Naive B cell (primary cell): ENCODE data around the gene NECTIN4. TPM values are rescaled to one million over a fixed set of nuclear protein-coding genes. Genes with fewer than 3 reads are reported as not detected.
A peak's percentile ranks its signal among the peaks of the same experiment; 100 is the strongest.

Source experiments
- ATAC-seq, 2 donors: fragments of 150-1000 bp; cut with Tn5 transposase; 2 replicates each; pipeline ENCODE4 v1.10.0; 2021; ENCODE audit warnings: low read depth in 2 of 2, mild to moderate bottlenecking in 2 of 2, moderate library complexity in 2 of 2
- DNase-seq: peaks from one replicate; pipeline ENCODE4 v3.0.0; 2022
- H3K27ac Mint-ChIP-seq, 6 donors: one replicate each; pipeline ENCODE4 v1.8.0; 2020 to 2022; ENCODE audit warnings: mild to moderate bottlenecking in 6 of 6, mixed read lengths in 6 of 6, moderate library complexity in 5 of 6, inconsistent platforms in 2 of 6
- H3K27me3 Mint-ChIP-seq, 3 donors: one replicate each; pipeline ENCODE4 v1.8.0; 2021 to 2022; ENCODE audit warnings: mixed read lengths in 3 of 3, mild to moderate bottlenecking in 1 of 3
- H3K36me3 Mint-ChIP-seq, 2 donors: one replicate each; pipeline ENCODE4 v1.8.0; 2020 to 2022; ENCODE audit warnings: mixed read lengths in 2 of 2, inconsistent platforms in 1 of 2, mild to moderate bottlenecking in 1 of 2
- H3K4me1 Mint-ChIP-seq, 3 donors: one replicate each; pipeline ENCODE4 v1.8.0; 2020 to 2022; ENCODE audit warnings: mixed read lengths in 3 of 3, inconsistent platforms in 1 of 3, mild to moderate bottlenecking in 1 of 3, moderate library complexity in 1 of 3
- H3K4me3 Mint-ChIP-seq, 8 donors: one replicate each; pipeline ENCODE4 v1.8.0; 2020 to 2022; ENCODE audit warnings: mild to moderate bottlenecking in 8 of 8, mixed read lengths in 8 of 8, moderate library complexity in 8 of 8, inconsistent platforms in 2 of 8
- H3K9me3 Mint-ChIP-seq, 7 donors: one replicate each; pipeline ENCODE4 v1.8.0; 2020 to 2022; ENCODE audit warnings: mixed read lengths in 7 of 7, mild to moderate bottlenecking in 5 of 7, inconsistent platforms in 2 of 7, moderate library complexity in 1 of 7
- polyA plus RNA-seq, 6 donors: library from polyadenylated mRNA; unstranded; fragments of 300-500 nt; fragmentation: Illumina TruSeq; gene quantifications; one replicate each; pipeline ENCODE4 v1.2.3, GENCODE V29; 2021; ENCODE audit warnings: low read depth in 6 of 6

Gene NECTIN4
- polyA plus RNA-seq = not detected

DNA sequence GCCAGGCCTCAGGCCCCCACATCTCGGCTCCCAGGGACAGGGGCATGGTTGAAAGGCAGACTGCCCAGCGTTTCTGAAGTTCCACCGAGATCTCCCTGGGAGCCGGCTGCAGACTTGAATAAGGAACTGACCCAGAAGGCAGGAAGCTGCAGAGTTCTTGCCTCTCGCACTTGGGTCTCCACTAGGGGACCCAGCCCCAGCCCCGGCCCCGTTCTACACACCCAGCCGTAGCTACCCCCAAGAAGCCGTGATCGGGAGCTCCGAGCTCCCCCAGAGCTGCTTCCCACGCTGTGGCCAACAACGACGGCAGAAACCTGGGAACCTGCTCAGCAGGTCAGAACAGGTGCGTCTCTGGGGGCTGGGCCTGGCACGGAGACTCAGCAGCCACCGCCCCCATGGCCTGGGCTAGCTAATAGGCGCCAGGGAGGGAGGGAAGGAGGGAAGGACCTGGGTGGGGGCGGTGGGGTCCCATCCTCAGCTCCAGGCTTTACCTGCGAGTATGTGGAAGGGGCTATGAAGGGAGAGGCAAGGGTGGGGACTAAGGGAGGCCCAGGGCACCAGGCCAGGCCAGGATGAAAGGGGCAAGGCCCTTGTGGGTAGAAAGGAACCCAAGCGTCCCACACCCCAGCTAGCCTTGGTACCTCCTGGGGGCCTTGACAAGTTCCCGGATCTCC, at the start of gene NECTIN4:
Gene NECTIN4 (minus strand): TSS at position 308 of the 674 bp plus-strand sequence. CDS start 262 bp downstream, at position 46.
- DNase-seq (no peak), ATAC-seq (no peak)
- Mint-ChIP-seq H3K4me3 (no peak within 1 kb of the TSS), H3K4me1 (no peaks in the 10 kb centered on the region), H3K36me3 (no peaks in the 10 kb centered on the region), H3K27ac (peak within 1 kb of the TSS in 1 of 6 donors; percentile 39), H3K9me3 (no peaks in the 10 kb centered on the region), H3K27me3 (peaks cover 0 to 14% (median 9%) of the 10 kb centered on the region in 3 donors)

DNA sequence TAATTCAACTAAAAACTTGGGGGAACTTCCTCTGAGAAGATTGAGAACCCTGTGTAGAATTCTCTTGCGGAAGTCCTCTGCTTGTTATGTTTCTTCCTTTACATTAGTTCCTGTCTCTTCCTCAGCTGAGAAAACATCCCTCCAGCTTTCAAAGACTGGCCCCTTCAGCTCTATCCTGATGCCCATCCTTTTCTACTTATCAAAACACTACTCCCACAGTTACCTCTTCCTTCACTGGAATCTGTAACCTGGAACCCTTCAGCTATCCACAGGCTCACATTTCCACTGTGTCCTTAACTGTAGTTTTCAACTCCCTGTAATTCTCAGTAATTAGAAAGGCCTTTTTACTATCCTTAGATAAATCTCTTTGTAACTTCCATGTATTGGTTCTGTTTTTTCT, 49.1 kb upstream of the NECTIN4 start:
- H3K4me3 Mint-ChIP-seq = peak overlapping the region in 1 of 8 donors; percentile 70
- no peak for DNase-seq
- peak overlapping the region in 3 of 6 donors; percentile 42 to 67 (median 48) for H3K27ac Mint-ChIP-seq

DNA sequence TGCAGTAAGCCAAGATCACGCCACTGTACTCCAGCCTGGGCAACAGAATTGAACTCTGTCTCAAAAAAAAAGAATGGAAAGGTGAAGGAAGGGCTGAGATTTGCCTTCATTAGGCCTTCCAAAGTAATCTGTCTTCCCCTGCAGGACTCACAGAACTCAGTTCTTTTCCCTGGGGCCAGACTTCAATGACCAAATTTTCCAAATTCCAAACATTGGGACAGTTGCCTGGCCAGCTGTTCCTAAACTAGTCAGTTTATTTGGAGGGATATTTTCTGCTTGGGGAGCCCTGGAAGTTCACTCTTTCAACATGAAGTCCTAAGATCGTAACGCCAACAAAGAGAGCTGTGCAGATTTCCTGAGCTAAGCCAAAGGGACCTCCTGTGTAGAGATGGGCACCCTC, 48.5 kb upstream of the NECTIN4 start:
- H3K4me3 Mint-ChIP-seq = peak overlapping the region in 1 of 8 donors; percentile 70
- peaks cover 11 to 25% (median 12%) of the 10 kb centered on the region in 3 donors for H3K4me1 Mint-ChIP-seq
- DNase-seq (no peak), ATAC-seq (no peak)
- no peaks in the 10 kb centered on the region for H3K36me3 Mint-ChIP-seq
- no peaks in the 10 kb centered on the region for H3K9me3 Mint-ChIP-seq
- H3K27me3 Mint-ChIP-seq = no peaks in the 10 kb centered on the region
- H3K27ac Mint-ChIP-seq = peak overlapping the region in 2 of 6 donors; percentile 48 to 67

More for the DNA sequence above, 49.1 kb upstream of the NECTIN4 start:
- Mint-ChIP-seq H3K27me3 (no peaks in the 10 kb centered on the region), H3K9me3 (no peaks in the 10 kb centered on the region), H3K36me3 (no peaks in the 10 kb centered on the region), H3K4me1 (peaks cover 11 to 25% (median 12%) of the 10 kb centered on the region in 3 donors)
- ATAC-seq = no peak

DNA sequence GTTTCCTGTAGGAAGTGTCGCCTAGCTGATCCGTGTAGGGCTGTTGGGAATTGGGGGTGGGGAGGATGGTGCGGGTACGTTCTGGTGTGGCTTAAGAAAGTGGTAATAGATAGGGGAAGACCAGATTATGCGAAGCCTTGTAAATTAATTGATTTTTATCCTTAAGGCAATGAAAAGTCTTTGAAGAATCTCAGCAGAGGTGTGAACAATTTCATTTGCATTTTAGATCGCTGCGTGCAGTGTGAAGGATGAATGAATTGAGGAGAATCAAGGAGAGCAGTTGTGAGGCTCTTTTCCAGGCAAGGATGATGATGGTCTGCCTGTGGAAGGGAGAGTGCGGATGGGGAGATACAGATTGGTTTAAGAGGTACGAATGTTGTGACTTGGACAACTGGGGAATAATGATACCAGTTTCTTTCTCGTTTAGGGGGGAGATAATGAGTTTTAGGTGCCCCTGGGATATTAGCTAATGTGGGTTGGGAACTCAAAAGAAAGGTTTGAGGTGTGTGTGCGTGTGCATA, 43.9 kb upstream of the NECTIN4 start:
- no peaks in the 10 kb centered on the region for H3K27me3 Mint-ChIP-seq
- H3K36me3 Mint-ChIP-seq = no peaks in the 10 kb centered on the region
- no peak overlapping the region for H3K27ac Mint-ChIP-seq
- no peak overlapping the region for H3K4me3 Mint-ChIP-seq
- ATAC-seq (no peak), DNase-seq (no peak)
- H3K9me3 Mint-ChIP-seq = no peaks in the 10 kb centered on the region
- peaks cover 29 to 51% (median 42%) of the 10 kb centered on the region in 3 donors for H3K4me1 Mint-ChIP-seq

DNA sequence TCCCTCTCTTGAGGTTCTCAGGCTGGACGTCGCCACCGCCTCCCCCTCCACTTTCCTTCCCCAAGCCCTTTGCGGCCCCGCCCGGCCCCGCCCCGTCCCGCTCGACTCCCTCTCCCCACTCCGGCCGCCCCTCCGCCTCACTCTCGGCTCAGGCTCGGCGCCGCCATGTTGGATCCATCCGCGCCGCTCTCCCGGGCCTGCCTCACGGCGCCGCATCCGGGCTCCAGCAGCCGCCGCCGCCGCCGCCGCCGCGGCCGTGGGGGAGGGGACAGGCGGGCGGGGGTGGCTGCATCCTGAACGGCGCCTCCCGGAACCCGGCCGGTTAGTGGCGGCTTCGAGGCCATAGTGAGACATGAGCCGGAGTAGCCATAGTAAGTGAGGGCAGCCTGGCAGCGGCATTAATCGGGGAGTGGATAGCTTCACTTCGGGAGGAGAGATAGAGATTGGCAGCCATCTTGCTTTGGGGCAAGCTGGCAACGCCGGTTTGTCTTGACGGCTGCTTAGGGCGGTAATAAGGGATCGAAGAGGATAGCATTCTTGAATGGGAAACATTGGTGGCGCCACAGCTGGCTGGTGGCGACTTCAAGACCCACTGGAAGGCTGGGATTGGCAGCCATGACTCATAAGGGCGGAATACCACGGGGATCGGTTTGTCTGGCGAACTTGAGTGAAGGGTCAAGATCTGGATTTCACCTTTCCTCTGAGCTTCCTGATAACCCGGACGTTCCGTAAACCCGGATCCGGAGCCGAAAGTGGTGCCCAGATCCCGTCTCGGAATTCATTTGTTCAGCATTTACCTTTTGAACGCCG, 43.3 kb upstream of the NECTIN4 start, which contains the start of gene DEDD:
Gene DEDD (minus strand): TSS at position 258 of the 810 bp plus-strand sequence. CDS start 8,205 bp downstream, outside the sequence.
- Mint-ChIP-seq H3K36me3 (no peaks in the 10 kb centered on the region), H3K27me3 (no peaks in the 10 kb centered on the region), H3K4me3 (no peak within 1 kb of the TSS), H3K4me1 (peaks cover 29 to 57% (median 48%) of the 10 kb centered on the region in 3 donors), H3K27ac (peak within 1 kb of the TSS in 3 of 6 donors; percentile 79 to 97 (median 97)), H3K9me3 (no peaks in the 10 kb centered on the region)
- peak; percentile 93 to 95 for ATAC-seq
- peak; percentile 91 for DNase-seq

DNA sequence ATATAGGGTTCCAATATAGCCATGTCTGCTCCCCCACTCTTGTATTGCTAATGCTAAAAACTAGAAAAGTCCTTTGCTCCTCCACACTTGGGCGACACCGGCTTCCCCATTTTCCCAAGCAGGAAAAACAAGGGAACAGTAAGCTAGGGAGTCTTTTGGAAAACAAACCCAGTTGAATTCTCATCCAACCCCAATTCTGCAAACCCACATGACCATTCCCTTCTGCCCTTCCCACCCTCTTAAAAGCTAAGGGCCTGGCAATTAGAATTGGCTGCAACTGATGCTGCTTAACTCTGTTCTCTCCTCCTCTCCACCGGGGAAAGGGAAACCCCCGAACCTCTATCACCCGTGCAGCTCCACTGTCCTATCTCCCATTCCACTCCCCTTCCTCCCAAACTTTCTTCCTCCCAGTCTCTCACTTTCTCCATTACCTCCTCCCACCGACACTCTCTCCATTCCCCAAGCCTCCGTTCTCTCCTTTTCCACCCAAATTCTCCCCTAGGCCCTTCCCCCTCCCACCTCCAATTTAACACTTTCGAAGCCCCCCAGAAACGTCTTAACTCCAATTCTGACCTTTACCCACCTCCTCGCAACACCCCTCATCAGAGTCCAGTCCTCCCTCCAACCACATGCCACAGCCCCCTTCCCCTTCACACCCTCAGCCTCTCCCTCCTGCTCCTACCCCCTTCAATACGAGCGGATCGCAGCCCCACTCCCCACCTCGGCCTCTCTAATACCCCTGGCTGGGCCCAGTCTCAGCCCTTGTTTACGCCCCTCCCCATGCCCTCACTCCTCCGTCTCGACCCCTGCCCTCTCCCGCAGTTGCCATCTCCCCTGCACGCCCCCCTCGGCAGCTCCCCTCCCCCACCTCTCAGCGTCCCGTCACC, 42.4 kb upstream of the NECTIN4 start:
- no peak for DNase-seq
- peaks cover 2 to 3% of the 10 kb centered on the region in 2 donors for H3K36me3 Mint-ChIP-seq
- no peaks in the 10 kb centered on the region for H3K27me3 Mint-ChIP-seq
- H3K4me1 Mint-ChIP-seq = peaks cover 34 to 62% (median 54%) of the 10 kb centered on the region in 3 donors
- H3K4me3 Mint-ChIP-seq = no peak overlapping the region
- ATAC-seq = no peak
- H3K9me3 Mint-ChIP-seq = no peaks in the 10 kb centered on the region
- peak overlapping the region in 3 of 6 donors; percentile 79 to 97 (median 97) for H3K27ac Mint-ChIP-seq

DNA sequence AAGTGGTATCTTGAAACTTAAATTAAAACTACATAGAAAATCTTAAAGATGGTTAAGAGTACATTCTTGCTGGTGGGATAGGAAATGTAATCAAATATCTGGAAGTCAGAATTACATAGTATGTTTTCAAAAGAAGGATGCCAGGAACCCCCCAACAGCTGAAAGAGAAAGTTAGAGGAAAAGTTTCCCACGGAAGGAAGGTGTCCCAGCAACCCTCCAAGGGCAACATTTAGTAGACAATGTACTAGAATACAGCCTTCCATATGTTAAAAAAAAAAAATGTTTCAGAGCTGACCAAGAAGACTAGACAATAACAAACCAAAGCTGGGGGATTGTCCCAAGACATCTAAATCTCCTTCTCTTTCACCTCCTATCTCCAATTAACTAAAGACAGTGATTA, 40.9 kb upstream of the NECTIN4 start:
- DNase-seq (no peak), ATAC-seq (no peak)
- Mint-ChIP-seq H3K27ac (peak overlapping the region in 3 of 6 donors; percentile 1 to 67 (median 47)), H3K9me3 (no peaks in the 10 kb centered on the region), H3K36me3 (peaks cover 6 to 15% of the 10 kb centered on the region in 2 donors), H3K27me3 (no peaks in the 10 kb centered on the region), H3K4me1 (peaks cover 34 to 64% (median 63%) of the 10 kb centered on the region in 3 donors), H3K4me3 (no peak overlapping the region)

DNA sequence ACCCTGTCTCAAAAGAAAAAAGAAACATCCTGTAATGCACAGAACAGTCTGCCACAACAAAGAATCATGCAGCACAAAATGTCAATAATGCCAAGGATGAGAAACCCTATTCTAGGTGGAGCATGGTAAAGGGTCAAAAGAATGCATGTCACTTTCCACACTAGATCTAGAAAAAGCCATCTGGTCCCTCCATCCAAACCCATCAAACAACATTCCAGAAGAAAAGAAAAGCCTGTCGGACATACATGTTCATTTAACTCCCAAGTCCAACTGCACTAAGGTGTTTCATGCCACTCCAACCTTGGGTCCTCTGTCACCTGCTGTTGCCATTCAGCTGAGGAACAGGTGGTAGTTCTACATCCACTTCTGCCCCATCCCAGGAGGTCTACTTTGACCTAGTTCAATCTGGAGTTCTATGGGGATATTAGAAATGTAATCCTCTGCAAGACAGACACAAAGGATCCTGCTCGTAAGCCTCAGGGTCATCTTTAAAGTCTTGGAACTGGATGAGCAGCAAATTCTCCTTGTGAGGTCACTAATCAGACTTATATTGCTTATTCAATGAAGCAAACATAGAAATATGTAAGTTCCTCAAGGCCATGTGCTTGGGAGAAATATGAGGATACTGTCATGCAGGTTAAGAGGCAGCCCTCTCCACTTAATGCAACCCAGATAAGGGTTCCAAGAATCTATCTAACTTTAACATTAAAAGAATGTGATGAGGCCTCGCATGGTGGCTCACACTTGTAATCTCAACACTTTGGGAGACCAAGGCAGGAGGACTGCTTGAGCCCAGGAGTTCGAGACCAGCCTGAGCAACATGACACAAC, 39.4 kb upstream of the NECTIN4 start:
- H3K27me3 Mint-ChIP-seq = no peaks in the 10 kb centered on the region
- no peaks in the 10 kb centered on the region for H3K9me3 Mint-ChIP-seq
- no peak for ATAC-seq
- peaks cover 6 to 23% of the 10 kb centered on the region in 2 donors for H3K36me3 Mint-ChIP-seq
- H3K27ac Mint-ChIP-seq = peak overlapping the region in 1 of 6 donors; percentile 6
- DNase-seq = no peak
- H3K4me1 Mint-ChIP-seq = peaks cover 32 to 59% (median 51%) of the 10 kb centered on the region in 3 donors
- peak overlapping the region in 1 of 8 donors; percentile 48 for H3K4me3 Mint-ChIP-seq

DNA sequence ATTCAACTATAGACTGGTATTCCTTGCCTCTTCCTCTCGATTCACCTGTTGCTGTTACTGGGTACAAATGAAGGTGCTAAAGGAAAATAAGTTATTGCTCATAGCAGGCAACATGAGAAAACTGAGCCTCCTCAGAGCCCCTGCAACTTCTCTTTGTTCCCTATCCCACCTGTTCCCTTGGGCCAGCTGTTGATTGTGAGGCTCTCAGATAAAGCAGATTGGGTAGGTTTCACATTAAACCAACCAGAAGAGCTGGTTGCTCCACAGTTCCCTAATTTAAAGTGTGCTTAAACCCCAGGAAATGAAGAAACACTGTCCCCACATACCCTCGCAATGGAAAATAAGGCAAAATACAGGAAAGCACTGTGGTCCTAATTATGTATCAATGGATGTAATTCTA, 38.3 kb upstream of the NECTIN4 start:
- DNase-seq = no peak
- peak overlapping the region in 1 of 6 donors; percentile 15 for H3K27ac Mint-ChIP-seq
- H3K9me3 Mint-ChIP-seq = no peaks in the 10 kb centered on the region
- no peak for ATAC-seq
- H3K27me3 Mint-ChIP-seq = no peaks in the 10 kb centered on the region
- H3K4me1 Mint-ChIP-seq = peaks cover 37 to 68% (median 51%) of the 10 kb centered on the region in 3 donors
- peaks cover 6 to 31% of the 10 kb centered on the region in 2 donors for H3K36me3 Mint-ChIP-seq
- peak overlapping the region in 1 of 8 donors; percentile 48 for H3K4me3 Mint-ChIP-seq

DNA sequence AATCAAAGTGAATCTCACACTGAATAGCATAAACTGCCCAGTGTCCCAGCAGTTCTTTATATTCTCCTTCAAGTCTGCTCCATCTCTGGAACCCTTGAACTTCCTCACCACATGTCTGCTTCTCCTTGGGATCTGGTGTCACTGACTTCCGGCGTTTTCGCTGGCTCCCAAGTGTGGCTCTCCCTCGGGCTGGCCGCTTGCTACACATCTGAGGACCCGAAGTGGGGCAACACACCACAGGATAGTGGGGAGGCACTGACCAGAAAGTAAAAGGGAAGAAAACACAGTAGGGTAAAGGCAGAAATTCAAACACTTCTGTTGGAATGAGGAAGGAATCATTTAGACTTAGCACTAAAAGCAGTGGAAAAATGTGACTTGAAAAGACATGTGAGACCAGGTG, 33.6 kb upstream of the NECTIN4 start:
- Mint-ChIP-seq H3K36me3 (peaks cover 6 to 38% of the 10 kb centered on the region in 2 donors), H3K27me3 (no peaks in the 10 kb centered on the region), H3K4me1 (peaks cover 47 to 75% (median 59%) of the 10 kb centered on the region in 3 donors), H3K9me3 (no peaks in the 10 kb centered on the region), H3K4me3 (peak overlapping the region in 1 of 8 donors; percentile 24), H3K27ac (peak overlapping the region in 2 of 6 donors; percentile 38 to 56)
- DNase-seq (no peak), ATAC-seq (no peak)

DNA sequence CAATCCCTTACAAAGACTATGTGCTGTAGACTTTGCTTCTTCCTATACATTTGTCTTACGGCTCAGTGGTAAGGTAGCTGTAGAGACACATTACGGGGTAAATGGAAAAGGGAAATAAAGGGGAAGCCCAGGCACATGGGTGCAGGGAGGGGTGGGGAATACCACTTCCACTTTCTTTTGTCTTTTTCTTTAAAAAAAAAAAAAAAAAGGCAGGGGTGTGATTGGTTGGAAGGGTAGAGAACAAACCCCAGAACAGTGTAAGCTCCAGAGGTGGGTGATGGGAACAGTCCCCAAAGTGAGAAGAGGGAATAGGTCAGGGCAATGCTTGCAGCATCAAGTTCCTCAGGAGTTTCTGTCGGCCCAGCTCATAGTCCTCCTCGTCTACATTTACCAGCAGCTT, 32.5 kb upstream of the NECTIN4 start:
- peak overlapping the region in 4 of 8 donors; percentile 15 to 72 (median 38) for H3K4me3 Mint-ChIP-seq
- peak overlapping the region; percentile 28 to 94 (median 82) for H3K27ac Mint-ChIP-seq
- H3K27me3 Mint-ChIP-seq = no peaks in the 10 kb centered on the region
- DNase-seq (peak; percentile 27), ATAC-seq (peak; percentile 11 to 25)
- peaks cover 4 to 36% of the 10 kb centered on the region in 2 donors for H3K36me3 Mint-ChIP-seq
- H3K4me1 Mint-ChIP-seq = peaks cover 45 to 73% (median 60%) of the 10 kb centered on the region in 3 donors
- H3K9me3 Mint-ChIP-seq = no peaks in the 10 kb centered on the region
